22Rv1 (cell line): ENCODE data around the gene PLEKHO1.

Experiments
- ZFX ChIP-seq: fragments of 450-650 bp; IDR thresholded peaks from 2 replicates; pipeline ENCODE4 v1.6.1; 2017; ENCODE audit warnings: antibody characterized with exemption, borderline replicate concordance
- TF ChIP-seq, protein P1 (sequence below): fragments of 450-650 bp; IDR thresholded peaks from 2 replicates; pipeline ENCODE4 v1.5.1; 2017; ENCODE audit warnings: mild to moderate bottlenecking

DNA sequence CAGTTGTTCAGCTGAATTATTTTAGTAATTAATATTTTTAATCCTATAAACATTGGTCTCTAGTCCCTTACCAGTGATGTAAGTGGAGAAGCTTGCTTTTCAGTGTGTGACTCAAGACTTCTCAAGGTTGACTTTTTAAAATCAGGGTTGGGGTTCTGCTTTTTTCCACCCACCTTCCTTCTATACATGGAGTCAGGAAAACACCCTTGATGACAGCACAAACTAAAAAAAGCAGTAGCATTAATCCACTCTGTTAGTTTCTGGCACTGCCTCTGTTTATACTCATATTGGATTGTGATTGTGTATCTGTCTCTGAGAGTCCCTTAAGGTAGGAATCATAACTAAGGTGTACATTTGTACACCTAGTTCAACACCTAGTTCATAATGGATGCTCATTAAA is 8.3 kb upstream of the PLEKHO1 start:
- TF ChIP-seq, protein P1, sequence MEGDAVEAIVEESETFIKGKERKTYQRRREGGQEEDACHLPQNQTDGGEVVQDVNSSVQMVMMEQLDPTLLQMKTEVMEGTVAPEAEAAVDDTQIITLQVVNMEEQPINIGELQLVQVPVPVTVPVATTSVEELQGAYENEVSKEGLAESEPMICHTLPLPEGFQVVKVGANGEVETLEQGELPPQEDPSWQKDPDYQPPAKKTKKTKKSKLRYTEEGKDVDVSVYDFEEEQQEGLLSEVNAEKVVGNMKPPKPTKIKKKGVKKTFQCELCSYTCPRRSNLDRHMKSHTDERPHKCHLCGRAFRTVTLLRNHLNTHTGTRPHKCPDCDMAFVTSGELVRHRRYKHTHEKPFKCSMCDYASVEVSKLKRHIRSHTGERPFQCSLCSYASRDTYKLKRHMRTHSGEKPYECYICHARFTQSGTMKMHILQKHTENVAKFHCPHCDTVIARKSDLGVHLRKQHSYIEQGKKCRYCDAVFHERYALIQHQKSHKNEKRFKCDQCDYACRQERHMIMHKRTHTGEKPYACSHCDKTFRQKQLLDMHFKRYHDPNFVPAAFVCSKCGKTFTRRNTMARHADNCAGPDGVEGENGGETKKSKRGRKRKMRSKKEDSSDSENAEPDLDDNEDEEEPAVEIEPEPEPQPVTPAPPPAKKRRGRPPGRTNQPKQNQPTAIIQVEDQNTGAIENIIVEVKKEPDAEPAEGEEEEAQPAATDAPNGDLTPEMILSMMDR, result no peak
- no peak for TF ChIP-seq ZFX
